IPS-20b (cell line): Measurements from ENCODE around the gene TSC22D3.
"Not testable (repeated sequence)": the region's sequence is repeated elsewhere in the genome, so short reads cannot be mapped to it uniquely, and the experiment has no call there.

Experiments used
- H3K27ac ChIP-seq: one replicate; pipeline ENCODE4 v1.5.1; 2013; ENCODE audit warnings: low read length
- H3K27me3 ChIP-seq: 2 replicates; pipeline ENCODE4 v1.6.1; 2013; ENCODE audit warnings: mild to moderate bottlenecking, low read length, inconsistent platforms; ENCODE audit not compliant: insufficient read depth
- H3K36me3 ChIP-seq: 2 replicates; pipeline ENCODE4 v1.6.1; 2013; ENCODE audit warnings: low read depth, mild to moderate bottlenecking, inconsistent platforms, low read length, moderate library complexity; ENCODE audit not compliant: insufficient read depth
- H3K4me1 ChIP-seq: 2 replicates; pipeline ENCODE4 v1.6.1; 2013; ENCODE audit warnings: mild to moderate bottlenecking, control low read depth, inconsistent platforms, low read length, moderate library complexity; ENCODE audit not compliant: insufficient read depth
- H3K4me3 ChIP-seq: 2 replicates; pipeline ENCODE4 v1.5.1; 2013; ENCODE audit warnings: mild to moderate bottlenecking, low read length, inconsistent platforms
- H3K9ac ChIP-seq: 2 replicates; pipeline ENCODE4 v1.6.1; 2013; ENCODE audit warnings: low read depth, mild to moderate bottlenecking, inconsistent platforms, low read length, moderate library complexity
- H3K9me3 ChIP-seq: 2 replicates; pipeline ENCODE4 v1.6.1; 2013; ENCODE audit warnings: mild to moderate bottlenecking, low read depth, low read length, inconsistent platforms; ENCODE audit not compliant: insufficient read depth

TSC22D3 gene

GRCh38 chrX:107704587-107704986 is 71.0 kb downstream of the TSC22D3 start:
- peaks cover 8% of the 10 kb centered on the region; the same call in 1 of the 2 replicates for H3K4me1 ChIP-seq
- H3K36me3 ChIP-seq: no peaks in the 10 kb centered on the region
- no peak overlapping the region for H3K4me3 ChIP-seq
- no peaks in the 10 kb centered on the region for H3K27me3 ChIP-seq
- H3K27ac ChIP-seq: no peak overlapping the region
- no peak overlapping the region for H3K9ac ChIP-seq
- no peaks in the 10 kb centered on the region for H3K9me3 ChIP-seq

DNA sequence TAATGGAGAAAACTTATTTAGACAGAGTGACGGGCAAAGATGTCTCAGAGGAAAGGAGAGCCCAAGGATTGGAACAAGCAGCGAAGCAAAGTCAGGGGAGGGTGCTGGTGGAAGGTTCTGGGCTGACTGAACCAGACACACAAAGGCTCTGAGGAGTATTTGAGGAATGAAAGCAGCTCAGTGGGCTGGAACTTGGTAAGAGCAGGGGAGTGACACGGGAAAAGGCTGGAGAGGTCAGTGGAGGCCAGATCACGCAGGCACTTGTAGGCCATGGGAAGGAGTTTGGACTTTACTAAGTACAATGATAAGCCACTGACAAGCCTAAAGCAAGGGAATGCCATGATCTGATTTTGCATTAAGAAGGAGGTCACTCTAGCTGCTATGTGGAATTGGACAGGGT is 71.4 kb downstream of the TSC22D3 start:
- H3K4me1 ChIP-seq: peaks cover 8% of the 10 kb centered on the region; the same call in 1 of the 2 replicates
- H3K9ac ChIP-seq: no peak overlapping the region
- H3K27ac ChIP-seq: no peak overlapping the region
- H3K36me3 ChIP-seq: no peaks in the 10 kb centered on the region
- no peaks in the 10 kb centered on the region for H3K27me3 ChIP-seq
- H3K9me3 ChIP-seq: no peaks in the 10 kb centered on the region
- no peak overlapping the region for H3K4me3 ChIP-seq

DNA sequence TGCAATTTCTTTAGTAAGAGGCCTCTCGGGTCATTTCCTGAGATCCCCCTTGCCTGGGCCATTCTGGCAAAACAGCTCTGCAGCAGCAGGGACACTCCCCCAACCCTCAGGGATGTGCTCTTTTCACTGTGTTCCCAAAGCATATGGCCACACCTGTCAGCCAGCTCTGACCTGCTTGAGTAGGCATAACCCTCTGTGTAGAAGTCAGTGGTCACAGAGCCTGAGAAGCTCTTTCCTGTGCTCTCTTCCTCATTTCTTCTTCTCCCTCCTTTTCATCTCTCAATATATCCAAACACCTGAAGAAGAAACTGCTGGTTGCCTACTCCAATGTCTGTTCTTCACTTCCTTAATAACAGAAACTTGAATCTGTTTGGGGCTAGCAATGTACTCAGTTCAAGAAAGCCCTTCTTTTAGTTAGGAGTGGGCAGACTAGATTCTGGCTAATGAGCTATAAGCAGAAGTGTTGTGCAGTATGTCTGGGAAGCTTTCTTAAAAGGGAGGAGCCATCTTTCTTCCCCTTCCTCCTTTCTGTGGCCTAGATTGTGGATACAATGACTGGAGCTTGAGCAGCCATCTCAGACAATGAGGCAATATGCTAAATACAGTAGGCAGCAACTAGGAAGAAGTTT is 74.0 kb downstream of the TSC22D3 start:
- Histone ChIP-seq H3K27ac (no peak overlapping the region), H3K4me3 (no peak overlapping the region)

DNA sequence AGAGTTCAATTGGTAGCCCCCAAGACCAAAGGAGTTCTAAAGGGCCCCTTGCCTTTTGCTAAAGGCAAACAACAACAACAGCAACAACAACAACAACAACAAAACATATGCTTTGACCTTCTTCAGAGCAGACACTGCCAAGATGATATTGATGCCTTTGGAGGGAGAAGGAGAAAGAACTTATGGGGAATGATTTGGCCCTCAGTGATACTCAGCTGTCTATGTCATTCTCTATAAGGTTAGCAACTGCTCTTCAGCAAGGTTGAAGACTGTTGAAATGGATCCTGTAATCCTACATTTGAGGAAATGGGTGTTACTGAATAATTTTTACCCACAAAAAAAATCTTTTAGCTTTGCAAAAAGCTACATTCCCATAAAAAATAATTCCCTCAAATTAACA is 74.8 kb downstream of the TSC22D3 start:
- Histone ChIP-seq H3K4me3 (no peak overlapping the region; the same call in 1 of the 2 replicates), H3K27me3 (no peaks in the 10 kb centered on the region), H3K27ac (no peak overlapping the region), H3K4me1 (peaks cover 8% of the 10 kb centered on the region; the same call in 1 of the 2 replicates), H3K9ac (no peak overlapping the region), H3K36me3 (no peaks in the 10 kb centered on the region), H3K9me3 (no peaks in the 10 kb centered on the region)

More for the DNA sequence above, 74.0 kb downstream of the TSC22D3 start:
- Histone ChIP-seq H3K9ac (no peak overlapping the region), H3K36me3 (no peaks in the 10 kb centered on the region), H3K9me3 (no peaks in the 10 kb centered on the region), H3K27me3 (no peaks in the 10 kb centered on the region), H3K4me1 (peaks cover 8% of the 10 kb centered on the region; the same call in 1 of the 2 replicates)

DNA sequence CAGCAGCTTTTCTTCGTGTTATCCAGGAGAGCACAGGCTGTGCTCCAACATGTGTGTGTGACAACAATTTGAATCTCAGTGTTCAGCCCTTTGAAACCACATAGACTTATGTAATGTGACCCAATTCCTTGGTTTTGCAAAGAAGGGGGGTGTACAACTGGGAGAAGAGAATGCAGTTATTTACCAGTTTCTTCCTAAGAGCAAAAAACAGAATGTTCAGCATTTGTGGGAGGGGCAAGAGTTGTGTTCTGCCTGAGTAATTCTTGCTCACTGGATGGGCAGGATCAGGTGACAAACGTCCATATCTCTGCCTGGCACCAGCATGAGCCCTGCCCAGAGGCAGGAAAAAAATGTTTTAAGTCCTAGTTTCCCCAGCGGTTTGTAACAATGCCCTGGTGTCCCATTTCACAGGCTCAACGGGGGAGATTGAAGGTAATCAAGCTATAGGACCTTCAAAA is 75.2 kb downstream of the TSC22D3 start:
- Histone ChIP-seq H3K27me3 (no peaks in the 10 kb centered on the region), H3K9me3 (no peaks in the 10 kb centered on the region), H3K9ac (no peak overlapping the region), H3K36me3 (no peaks in the 10 kb centered on the region), H3K27ac (no peak overlapping the region), H3K4me1 (peaks cover 8% of the 10 kb centered on the region; the same call in 1 of the 2 replicates), H3K4me3 (no peak overlapping the region)

- Histone ChIP-seq H3K27ac (no peak overlapping the region), H3K4me1 (peaks cover 8% of the 10 kb centered on the region; the same call in 1 of the 2 replicates), H3K36me3 (no peaks in the 10 kb centered on the region), H3K9me3 (no peaks in the 10 kb centered on the region), H3K9ac (no peak overlapping the region), H3K27me3 (no peaks in the 10 kb centered on the region), H3K4me3 (no peak overlapping the region)
Observed at GRCh38 chrX:107699616-107700015, 76.0 kb downstream of the TSC22D3 start.

DNA sequence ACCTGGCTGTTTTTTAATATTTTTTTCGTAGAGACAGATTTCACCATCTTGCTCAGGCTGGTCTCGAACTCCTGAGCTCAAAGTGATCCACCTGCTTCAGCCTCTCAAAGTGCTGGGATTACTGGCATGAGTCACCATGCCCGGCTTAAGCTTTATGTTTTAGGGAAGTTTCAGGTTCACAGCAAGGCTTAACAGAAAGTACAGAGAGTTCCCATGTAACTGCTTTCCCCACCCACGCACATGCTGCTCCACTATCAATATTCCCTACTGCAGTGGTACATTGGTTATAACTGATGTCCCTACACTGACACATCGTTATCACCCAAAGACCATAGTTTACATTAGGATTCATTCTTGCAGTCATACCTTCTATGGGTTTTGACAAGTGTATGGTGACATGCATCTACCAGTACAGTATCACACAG is 84.6 kb downstream of the TSC22D3 start:
- H3K4me3 ChIP-seq: no peak overlapping the region
- H3K9me3 ChIP-seq: no peaks in the 10 kb centered on the region
- H3K36me3 ChIP-seq: no peaks in the 10 kb centered on the region
- H3K9ac ChIP-seq: no peak overlapping the region
- no peaks in the 10 kb centered on the region for H3K27me3 ChIP-seq
- H3K4me1 ChIP-seq: no peaks in the 10 kb centered on the region
- no peak overlapping the region for H3K27ac ChIP-seq

GRCh38 chrX:107687445-107687844 is 88.1 kb downstream of the TSC22D3 start:
- no peak overlapping the region for H3K27ac ChIP-seq
- no peaks in the 10 kb centered on the region for H3K27me3 ChIP-seq
- H3K36me3 ChIP-seq: no peaks in the 10 kb centered on the region
- no peaks in the 10 kb centered on the region for H3K4me1 ChIP-seq
- H3K9ac ChIP-seq: no peak overlapping the region
- H3K9me3 ChIP-seq: no peaks in the 10 kb centered on the region
- H3K4me3 ChIP-seq: no peak overlapping the region

- Histone ChIP-seq H3K27me3 (no peaks in the 10 kb centered on the region), H3K36me3 (no peaks in the 10 kb centered on the region), H3K9me3 (no peaks in the 10 kb centered on the region), H3K27ac (no peak overlapping the region), H3K4me3 (no peak overlapping the region), H3K9ac (no peak overlapping the region), H3K4me1 (no peaks in the 10 kb centered on the region)
Observed at GRCh38 chrX:107686792-107687191, 88.8 kb downstream of the TSC22D3 start.

- Histone ChIP-seq H3K27ac (no peak overlapping the region), H3K36me3 (no peaks in the 10 kb centered on the region), H3K9me3 (no peaks in the 10 kb centered on the region), H3K4me1 (no peaks in the 10 kb centered on the region), H3K9ac (no peak overlapping the region), H3K27me3 (no peaks in the 10 kb centered on the region), H3K4me3 (no peak overlapping the region)
Observed at GRCh38 chrX:107686026-107686425, 89.6 kb downstream of the TSC22D3 start.

- not testable (repeated sequence) for H3K4me3 ChIP-seq, H3K27ac ChIP-seq, H3K9ac ChIP-seq, H3K36me3 ChIP-seq, H3K4me1 ChIP-seq, H3K27me3 ChIP-seq, H3K9me3 ChIP-seq
Observed at GRCh38 chrX:107685586-107685985, 90.0 kb downstream of the TSC22D3 start.

DNA sequence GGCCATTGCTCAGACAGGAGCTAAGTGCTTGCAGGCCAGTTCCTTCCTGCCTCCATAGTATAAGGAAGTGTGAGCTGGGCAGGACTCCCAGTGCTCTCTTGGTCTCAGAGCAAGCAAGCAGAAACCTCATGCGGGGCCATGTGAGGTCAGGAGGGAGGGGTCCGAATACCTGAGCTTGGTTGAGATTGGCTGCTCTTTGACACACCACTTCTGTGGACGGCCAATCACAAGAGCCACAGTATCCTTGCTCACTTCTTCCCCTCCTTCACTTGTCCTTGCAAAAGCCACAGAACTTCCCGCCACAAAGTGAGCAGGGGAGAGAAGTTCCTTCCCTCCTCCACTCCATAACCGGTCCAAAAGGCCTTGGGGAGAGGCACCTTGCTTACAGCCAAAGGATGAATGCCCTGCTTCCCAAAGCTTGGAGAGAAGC is 90.6 kb downstream of the TSC22D3 start:
- Histone ChIP-seq H3K27ac (no peak overlapping the region), H3K9ac (no peak overlapping the region), H3K9me3 (no peaks in the 10 kb centered on the region), H3K27me3 (no peaks in the 10 kb centered on the region), H3K4me1 (no peaks in the 10 kb centered on the region), H3K4me3 (no peak overlapping the region), H3K36me3 (no peaks in the 10 kb centered on the region)
